Measurements from ENCODE around the gene ATP11A.
"Not testable (repeated sequence)": the region's sequence is repeated elsewhere in the genome, so short reads cannot be mapped to it uniquely, and the experiment has no call there.

The ATP11A gene

GRCh38 chr13:112844879-112845278 lies 155.0 kb downstream of the ATP11A start:
- DNase-seq, result no peak

GRCh38 chr13:112845511-112846144 lies 155.8 kb downstream of the ATP11A start:
- no peak for DNase-seq

- DNase-seq, result no peak
These were observed 156.7 kb downstream of the ATP11A start for GRCh38 chr13:112846411-112847115.

GRCh38 chr13:112849500-112849899 lies 159.7 kb downstream of the ATP11A start:
- no peak for DNase-seq

GRCh38 chr13:112850273-112850672 lies 160.4 kb downstream of the ATP11A start:
- DNase-seq, result no peak

- DNase-seq, result no peak
These were observed 161.5 kb downstream of the ATP11A start for GRCh38 chr13:112851107-112852038.

GRCh38 chr13:112852392-112852791 lies 162.6 kb downstream of the ATP11A start:
- no peak for DNase-seq

- no peak for DNase-seq
These were observed 163.0 kb downstream of the ATP11A start for GRCh38 chr13:112852808-112853207.

- DNase-seq, result no peak
These were observed 164.5 kb downstream of the ATP11A start for GRCh38 chr13:112854321-112854720.

GRCh38 chr13:112855859-112856258 lies 166.0 kb downstream of the ATP11A start:
- DNase-seq, result no peak

- DNase-seq, result no peak
These were observed 168.2 kb downstream of the ATP11A start for GRCh38 chr13:112857914-112858490.

GRCh38 chr13:112859128-112859816 lies 169.4 kb downstream of the ATP11A start:
- DNase-seq, result no peak

- no peak for DNase-seq
These were observed 170.0 kb downstream of the ATP11A start for GRCh38 chr13:112859817-112860190.

GRCh38 chr13:112861876-112862615 lies 172.2 kb downstream of the ATP11A start:
- no peak for DNase-seq

- DNase-seq, result not testable (repeated sequence)
These were observed 173.5 kb downstream of the ATP11A start for GRCh38 chr13:112863356-112863755.

- DNase-seq, result not testable (repeated sequence)
These were observed 175.6 kb downstream of the ATP11A start for GRCh38 chr13:112865478-112865877.

- no peak for DNase-seq
These were observed 177.5 kb downstream of the ATP11A start for GRCh38 chr13:112867301-112867711.

GRCh38 chr13:112868308-112868707 lies 178.5 kb downstream of the ATP11A start:
- no peak for DNase-seq

GRCh38 chr13:112869202-112870050 lies 179.6 kb downstream of the ATP11A start:
- DNase-seq, result no peak

- DNase-seq, result no peak
These were observed 180.2 kb downstream of the ATP11A start for GRCh38 chr13:112870051-112870331.

GRCh38 chr13:112870737-112871287 lies 181.0 kb downstream of the ATP11A start:
- no peak for DNase-seq
